ENCODE measurements around the gene ACSL6.

The ACSL6 gene

DNA sequence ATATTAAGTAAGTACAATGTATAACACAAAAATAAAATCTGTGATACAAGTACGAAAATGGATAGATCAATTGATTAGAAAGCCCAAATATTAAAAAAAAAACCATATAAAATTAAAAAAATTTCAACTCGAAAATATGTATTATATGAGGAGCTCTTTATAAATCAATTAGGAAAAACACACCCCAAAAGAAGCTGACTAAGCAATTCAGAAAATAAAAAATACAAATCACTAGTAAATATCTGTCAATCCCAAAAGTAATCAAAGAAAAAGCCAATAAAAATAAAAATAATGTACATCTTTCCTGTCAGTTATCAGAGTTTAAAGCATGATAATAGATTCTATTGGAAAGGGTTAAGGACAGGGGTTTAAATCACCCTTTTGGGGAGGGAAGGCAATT lies 10.2 kb upstream of the ACSL6 start:
- TF ChIP-seq Cebpa-rat (IDR thresholded peaks at IDR 0.05): no peak
- H3K9me3 ChIP-seq (replicated peaks in 1 of 11): no peaks in the 10 kb centered on the region
- no peaks in the 10 kb centered on the region for H4K20me1 ChIP-seq
- H3K27me3 ChIP-seq: no peaks in the 10 kb centered on the region
- H3K4me3 ChIP-seq: no peak overlapping the region
- peaks cover 0 to 11% (median 7%) of the 10 kb centered on the region in 10 experiments; a peak in 13 of 20 replicates for H3K4me1 ChIP-seq
- no peaks in the 10 kb centered on the region for H3K36me3 ChIP-seq
- no peak overlapping the region for H3K9ac ChIP-seq
- no peak overlapping the region for H3K4me2 ChIP-seq
- no peak overlapping the region for H3K27ac ChIP-seq

DNA sequence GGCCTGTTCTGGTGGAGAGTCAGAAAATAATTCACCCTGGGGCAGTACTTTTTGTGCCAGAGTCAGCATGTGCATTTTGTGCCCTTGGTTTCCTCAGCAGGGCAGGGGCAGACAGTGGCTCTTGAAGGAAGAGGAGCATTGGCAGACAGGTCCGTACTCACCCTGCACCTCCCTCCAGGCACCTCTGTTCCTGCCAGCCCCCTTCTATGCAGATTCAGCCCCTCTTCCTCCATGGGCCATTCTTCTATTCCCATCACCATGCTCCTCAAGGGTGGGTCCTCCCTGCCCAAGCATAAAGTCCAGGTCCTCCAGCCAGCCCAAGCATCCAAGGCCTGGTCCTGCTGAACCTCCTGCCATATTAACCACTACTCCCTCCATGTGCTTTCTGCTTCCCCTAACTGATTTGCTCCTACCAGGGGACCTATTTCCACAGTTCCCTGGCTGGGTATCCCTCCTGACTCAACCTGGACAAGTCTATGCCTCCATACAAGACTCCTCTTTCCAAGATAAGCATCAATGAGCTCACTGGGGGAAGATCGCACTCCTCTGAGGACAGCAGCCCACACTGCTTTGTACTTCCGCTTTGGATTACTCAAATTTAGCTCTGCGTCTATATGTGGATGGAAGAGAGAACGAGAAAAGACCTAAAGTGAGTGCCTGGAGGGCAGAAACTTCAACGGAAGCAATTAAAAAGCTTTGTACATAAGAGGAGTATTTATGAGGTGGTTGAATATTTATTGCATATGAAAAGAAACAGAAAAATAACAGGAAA lies 9.3 kb upstream of the ACSL6 start:
- no peak overlapping the region for H3K4me2 ChIP-seq
- no peaks in the 10 kb centered on the region for H3K9me3 ChIP-seq (replicated peaks in 1 of 11)
- no peaks in the 10 kb centered on the region for H3K36me3 ChIP-seq
- peaks cover 0 to 11% (median 8%) of the 10 kb centered on the region in 10 experiments; a peak in 13 of 20 replicates for H3K4me1 ChIP-seq
- no peak overlapping the region for H3K27ac ChIP-seq
- H3K4me3 ChIP-seq: no peak overlapping the region
- H3K27me3 ChIP-seq: no peaks in the 10 kb centered on the region
- no peak for TF ChIP-seq Cebpa-rat (IDR thresholded peaks at IDR 0.05)
- no peak overlapping the region for H3K9ac ChIP-seq
- H4K20me1 ChIP-seq: no peaks in the 10 kb centered on the region

DNA sequence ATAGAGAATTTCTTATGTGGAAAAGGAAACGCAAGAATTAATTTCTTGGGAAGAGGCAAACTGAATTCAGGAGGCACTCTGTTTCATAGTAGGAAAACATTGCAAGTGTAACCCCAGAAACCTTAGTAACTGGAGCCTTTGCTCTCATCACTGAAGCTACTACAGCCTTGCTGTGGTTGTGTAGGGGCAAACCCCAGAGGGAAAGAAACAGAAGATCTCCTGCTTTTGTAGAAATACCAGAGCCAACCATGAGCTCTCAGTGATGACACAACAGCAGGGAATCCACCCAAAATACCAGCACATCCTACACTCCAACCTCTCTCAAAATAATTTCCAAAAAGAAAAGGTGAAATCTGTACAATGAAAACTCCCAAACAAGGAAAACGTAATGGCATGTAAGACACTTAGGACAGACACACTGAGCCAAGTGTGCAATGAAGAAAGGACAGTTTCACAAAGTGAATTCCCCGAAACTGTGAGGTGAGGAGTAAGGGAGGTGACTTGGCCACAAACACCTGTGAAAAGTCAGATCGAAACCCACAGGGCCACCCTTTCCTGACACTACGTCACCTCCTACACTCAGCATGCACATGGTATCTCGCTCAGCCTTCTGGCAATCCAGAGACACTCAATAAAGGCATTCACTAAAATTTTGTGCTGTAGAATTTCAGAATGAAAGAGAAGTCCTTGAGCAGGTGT lies 8.5 kb upstream of the ACSL6 start:
- Histone ChIP-seq H4K20me1 (no peaks in the 10 kb centered on the region), H3K36me3 (no peaks in the 10 kb centered on the region), H3K4me1 (peaks cover 0 to 11% (median 8%) of the 10 kb centered on the region in 10 experiments; a peak in 13 of 20 replicates), H3K27ac (no peak overlapping the region), H3K9ac (no peak overlapping the region), H3K27me3 (no peaks in the 10 kb centered on the region), H3K4me2 (no peak overlapping the region), H3K4me3 (no peak overlapping the region), H3K9me3 (replicated peaks in 1 of 11) (no peaks in the 10 kb centered on the region)
- no peak for TF ChIP-seq Cebpa-rat (IDR thresholded peaks at IDR 0.05)

- Histone ChIP-seq H3K9ac (no peak overlapping the region), H3K4me2 (no peak overlapping the region), H3K27me3 (no peaks in the 10 kb centered on the region; a peak in 1 of 22 replicates)
These were observed 7.9 kb upstream of the ACSL6 start for GRCh38 chr5:132019337-132019736.

GRCh38 chr5:132017738-132018625 lies 6.5 kb upstream of the ACSL6 start:
- H3K4me2 ChIP-seq: peak overlapping the region in 7 of 11 experiments; percentile 23 to 49 (median 31); a peak in 9 of 22 replicates
- H3K27me3 ChIP-seq: peaks cover 0 to 8% (median 3%) of the 10 kb centered on the region in 11 experiments; a peak in 16 of 22 replicates
- H3K4me3 ChIP-seq: no peak overlapping the region

More at GRCh38 chr5:132019337-132019736, 7.9 kb upstream of the ACSL6 start:
- no peak for TF ChIP-seq Cebpa-rat (IDR thresholded peaks at IDR 0.05)
- no peaks in the 10 kb centered on the region for H3K36me3 ChIP-seq
- H3K4me1 ChIP-seq: peaks cover 0 to 11% (median 8%) of the 10 kb centered on the region in 10 experiments; a peak in 13 of 20 replicates
- no peak overlapping the region for H3K27ac ChIP-seq
- H3K4me3 ChIP-seq: no peak overlapping the region
- no peaks in the 10 kb centered on the region for H4K20me1 ChIP-seq
- H3K9me3 ChIP-seq (replicated peaks in 1 of 11): no peaks in the 10 kb centered on the region

GRCh38 chr5:132017316-132017715 lies 5.9 kb upstream of the ACSL6 start:
- Histone ChIP-seq H3K4me2 (peak overlapping the region in 5 of 11 experiments; percentile 28 to 49 (median 34); a peak in 7 of 22 replicates), H3K36me3 (no peaks in the 10 kb centered on the region), H3K4me1 (peaks cover 0 to 11% (median 8%) of the 10 kb centered on the region in 10 experiments; a peak in 13 of 20 replicates), H3K9me3 (replicated peaks in 1 of 11) (no peaks in the 10 kb centered on the region), H3K4me3 (no peak overlapping the region), H4K20me1 (no peaks in the 10 kb centered on the region), H3K27ac (no peak overlapping the region), H3K27me3 (peaks cover 6 to 15% (median 10%) of the 10 kb centered on the region in 11 experiments), H3K9ac (no peak overlapping the region)
- TF ChIP-seq Cebpa-rat (IDR thresholded peaks at IDR 0.05): no peak

More at GRCh38 chr5:132017738-132018625, 6.5 kb upstream of the ACSL6 start:
- no peaks in the 10 kb centered on the region for H3K36me3 ChIP-seq
- no peak overlapping the region for H3K27ac ChIP-seq
- no peak overlapping the region for H3K9ac ChIP-seq
- no peak for TF ChIP-seq Cebpa-rat (IDR thresholded peaks at IDR 0.05)
- no peaks in the 10 kb centered on the region for H3K9me3 ChIP-seq (replicated peaks in 1 of 11)
- H3K4me1 ChIP-seq: peaks cover 0 to 11% (median 8%) of the 10 kb centered on the region in 10 experiments; a peak in 13 of 20 replicates
- no peaks in the 10 kb centered on the region for H4K20me1 ChIP-seq

DNA sequence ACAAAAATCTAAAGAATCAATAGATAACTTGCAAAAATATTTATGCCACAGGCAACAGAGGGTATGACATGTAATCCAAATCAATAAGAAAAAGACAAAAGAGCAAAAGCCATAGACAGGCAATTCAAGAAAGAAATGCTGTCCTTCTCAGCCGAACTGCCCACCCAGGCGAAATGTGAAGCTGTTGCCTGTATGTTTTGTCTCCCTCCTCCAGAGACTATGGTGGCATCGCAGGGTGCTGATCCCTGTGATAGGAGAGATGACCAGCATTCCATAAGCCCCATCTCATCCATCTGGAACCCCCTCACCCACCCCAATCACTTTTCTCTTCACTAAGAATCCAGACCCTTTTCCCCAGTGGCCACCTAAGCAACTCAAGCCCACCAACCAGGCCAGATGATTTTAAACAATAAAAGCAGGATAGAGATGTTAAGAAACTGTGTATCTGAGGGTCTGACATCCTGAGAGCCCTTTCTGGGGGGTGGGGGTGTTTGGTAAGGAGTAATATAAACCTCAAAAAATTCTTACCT lies 5.3 kb upstream of the ACSL6 start:
- Histone ChIP-seq H3K27ac (no peak overlapping the region), H3K4me2 (no peak overlapping the region), H3K9me3 (replicated peaks in 1 of 11) (no peaks in the 10 kb centered on the region), H3K9ac (no peak overlapping the region), H4K20me1 (peaks cover 0 to 4% (median 0%) of the 10 kb centered on the region in 11 experiments; a peak in 1 of 22 replicates), H3K36me3 (no peaks in the 10 kb centered on the region), H3K4me3 (no peak overlapping the region), H3K27me3 (peaks cover 12 to 20% (median 15%) of the 10 kb centered on the region in 11 experiments), H3K4me1 (peaks cover 2 to 15% (median 9%) of the 10 kb centered on the region in 10 experiments; a peak in 16 of 20 replicates)
- TF ChIP-seq Cebpa-rat (IDR thresholded peaks at IDR 0.05): no peak

DNA sequence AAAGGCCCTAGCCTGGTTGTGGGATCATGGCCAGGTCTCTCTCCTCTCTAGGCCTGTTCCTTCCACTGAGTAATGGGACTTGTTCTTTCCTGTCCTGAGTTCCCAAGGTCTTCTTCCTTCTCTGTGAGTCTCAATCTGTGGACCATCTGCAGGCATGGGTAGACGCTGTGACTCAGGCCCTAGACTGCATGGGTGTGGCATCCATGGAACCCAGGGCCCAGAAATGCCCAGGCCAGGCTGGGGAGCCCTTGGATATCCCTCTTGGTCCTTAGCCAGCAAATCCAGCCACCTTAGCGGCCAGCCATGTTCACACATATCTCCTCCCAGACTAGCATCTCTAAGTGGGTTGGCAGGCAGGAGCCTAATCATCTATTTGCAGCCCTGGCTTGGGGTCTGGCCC lies 2.3 kb upstream of the ACSL6 start:
- peaks cover 34 to 51% (median 46%) of the 10 kb centered on the region in 11 experiments for H3K27me3 ChIP-seq
- H3K9ac ChIP-seq: no peak overlapping the region
- no peak overlapping the region for H3K4me2 ChIP-seq
- peaks cover 11 to 26% (median 15%) of the 10 kb centered on the region in 10 experiments; a peak in 16 of 20 replicates for H3K4me1 ChIP-seq
- H3K36me3 ChIP-seq: no peaks in the 10 kb centered on the region
- no peak overlapping the region for H3K27ac ChIP-seq
- no peaks in the 10 kb centered on the region for H3K9me3 ChIP-seq (replicated peaks in 1 of 11)
- TF ChIP-seq Cebpa-rat (IDR thresholded peaks at IDR 0.05): no peak
- peaks cover 0 to 15% (median 0%) of the 10 kb centered on the region in 11 experiments; a peak in 7 of 22 replicates for H4K20me1 ChIP-seq
- H3K4me3 ChIP-seq: no peak overlapping the region

Measured in BLaER1 treated with 17β-estradiol and CSF1 and Interleukin-3, amounts not matched to agents 10 nM and 100 nM (cell line).